MCF 10A (cell line): ENCODE results near the gene INS. TPM values are rescaled to one million over a fixed set of nuclear protein-coding genes. Genes with fewer than 3 reads are reported as not detected.

Experiments
- BruUV-seq: library from RNA; stranded (reverse); fragments of 400-500 nt; replicated peaks from 2 replicates; lab custom pipeline; 2021; lab: Mats Ljungman, UMichigan
- CTCF ChIA-PET: fragments of 300-600 bp; sonication (Branson Sonifier 250); formaldehyde crosslinking; extraction: SDS; loops from one replicate; lab custom pipeline; 2021; ENCODE audit warnings: antibody characterized with exemption, inconsistent platforms; lab: Yijun Ruan, JAX
- POLR2A ChIA-PET: fragments of 300-600, 350-650 bp; sonication (Branson Sonifier 250); formaldehyde crosslinking; extraction: SDS; loops from one replicate; lab custom pipeline; 2020; ENCODE audit warnings: antibody characterized with exemption, inconsistent platforms; lab: Yijun Ruan, JAX
- DNase-seq: peaks from one replicate; pipeline ENCODE4 v3.0.0-alpha.2; 2018; ENCODE audit not compliant: unreplicated experiment
- H3K27ac Mint-ChIP-seq: one replicate; pipeline ENCODE4 v1.8.0; 2022; ENCODE audit warnings: mild to moderate bottlenecking, low read depth, mixed read lengths; ENCODE audit not compliant: unreplicated experiment
- H3K27me3 Mint-ChIP-seq: one replicate; pipeline ENCODE4 v1.8.0; 2022; ENCODE audit warnings: mixed read lengths; ENCODE audit not compliant: insufficient read depth, unreplicated experiment
- H3K36me3 Mint-ChIP-seq: one replicate; pipeline ENCODE4 v1.8.0; 2022; ENCODE audit warnings: mild to moderate bottlenecking, moderate library complexity, mixed read lengths; ENCODE audit not compliant: insufficient read depth, unreplicated experiment
- H3K4me1 Mint-ChIP-seq: one replicate; pipeline ENCODE4 v1.8.0; 2022; ENCODE audit warnings: mixed read lengths; ENCODE audit not compliant: insufficient read depth, unreplicated experiment
- H3K4me3 Mint-ChIP-seq: one replicate; pipeline ENCODE4 v1.8.0; 2022; ENCODE audit warnings: mild to moderate bottlenecking, moderate library complexity, mixed read lengths; ENCODE audit not compliant: unreplicated experiment
- H3K9me3 Mint-ChIP-seq: one replicate; pipeline ENCODE4 v1.8.0; 2022; ENCODE audit warnings: mixed read lengths; ENCODE audit not compliant: unreplicated experiment
- intact Hi-C: fragments of 100-400 bp; cut with micrococcal nuclease; formaldehyde crosslinking; loops from 2 replicates; pipeline ENCODE4 v1.14.1; 2022
- total RNA-seq: library from RNA; stranded (reverse); gene quantifications from 2 replicates; pipeline ENCODE4 v1.2.3, GENCODE V29; 2022
- TF ChIP-seq, protein P1 (sequence below): fragments of 200-600 bp; IDR thresholded peaks from one replicate; pipeline ENCODE4 v1.8.0; 2022; ENCODE audit warnings: antibody characterized with exemption, mild to moderate bottlenecking; ENCODE audit not compliant: unreplicated experiment

INS gene
- total RNA-seq, 1 experiment from 2014 or later, result not detected

DNA sequence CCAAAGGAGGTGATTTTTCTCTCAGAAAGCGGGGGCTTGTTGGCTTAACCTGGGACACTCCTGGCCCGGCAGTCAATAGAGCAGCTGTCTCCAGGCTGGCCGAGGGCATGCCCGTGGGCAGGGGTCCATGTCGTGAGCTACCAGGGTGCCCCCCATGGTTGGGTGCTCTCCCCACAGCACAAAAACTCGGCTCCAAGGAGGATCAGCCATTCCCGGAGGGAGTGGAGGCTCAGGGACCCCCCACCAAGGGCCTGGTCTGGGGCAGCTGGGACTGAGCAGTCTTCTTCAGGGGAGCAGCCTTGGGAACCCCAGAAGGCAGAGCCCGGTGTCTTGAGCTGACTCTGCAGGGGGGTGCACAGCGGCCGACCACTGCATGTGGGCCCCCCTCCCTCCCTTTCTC lies 31.4 kb upstream of the INS start:
- no peaks in the 10 kb centered on the region for H3K36me3 Mint-ChIP-seq
- CTCF ChIA-PET, result interaction anchor here (0.5 to 4.4 kb wide), 11 partner anchors 19 to 330 kb away, joined by 3 to 34 read pairs (median 4); no protein-coding TSS in a partner anchor
- BruUV-seq, result no TSS peak
- POLR2A ChIA-PET, result no interaction called here
- no peak overlapping the region for H3K27ac Mint-ChIP-seq
- peaks cover 19% of the 10 kb centered on the region for H3K27me3 Mint-ChIP-seq
- H3K4me1 Mint-ChIP-seq, result peaks cover 24% of the 10 kb centered on the region
- no peak overlapping the region for H3K4me3 Mint-ChIP-seq
- no peaks in the 10 kb centered on the region for H3K9me3 Mint-ChIP-seq
- intact Hi-C loops, result no loop called here
- TF ChIP-seq, protein P1, sequence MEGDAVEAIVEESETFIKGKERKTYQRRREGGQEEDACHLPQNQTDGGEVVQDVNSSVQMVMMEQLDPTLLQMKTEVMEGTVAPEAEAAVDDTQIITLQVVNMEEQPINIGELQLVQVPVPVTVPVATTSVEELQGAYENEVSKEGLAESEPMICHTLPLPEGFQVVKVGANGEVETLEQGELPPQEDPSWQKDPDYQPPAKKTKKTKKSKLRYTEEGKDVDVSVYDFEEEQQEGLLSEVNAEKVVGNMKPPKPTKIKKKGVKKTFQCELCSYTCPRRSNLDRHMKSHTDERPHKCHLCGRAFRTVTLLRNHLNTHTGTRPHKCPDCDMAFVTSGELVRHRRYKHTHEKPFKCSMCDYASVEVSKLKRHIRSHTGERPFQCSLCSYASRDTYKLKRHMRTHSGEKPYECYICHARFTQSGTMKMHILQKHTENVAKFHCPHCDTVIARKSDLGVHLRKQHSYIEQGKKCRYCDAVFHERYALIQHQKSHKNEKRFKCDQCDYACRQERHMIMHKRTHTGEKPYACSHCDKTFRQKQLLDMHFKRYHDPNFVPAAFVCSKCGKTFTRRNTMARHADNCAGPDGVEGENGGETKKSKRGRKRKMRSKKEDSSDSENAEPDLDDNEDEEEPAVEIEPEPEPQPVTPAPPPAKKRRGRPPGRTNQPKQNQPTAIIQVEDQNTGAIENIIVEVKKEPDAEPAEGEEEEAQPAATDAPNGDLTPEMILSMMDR, result no peak
- no peak for DNase-seq

DNA sequence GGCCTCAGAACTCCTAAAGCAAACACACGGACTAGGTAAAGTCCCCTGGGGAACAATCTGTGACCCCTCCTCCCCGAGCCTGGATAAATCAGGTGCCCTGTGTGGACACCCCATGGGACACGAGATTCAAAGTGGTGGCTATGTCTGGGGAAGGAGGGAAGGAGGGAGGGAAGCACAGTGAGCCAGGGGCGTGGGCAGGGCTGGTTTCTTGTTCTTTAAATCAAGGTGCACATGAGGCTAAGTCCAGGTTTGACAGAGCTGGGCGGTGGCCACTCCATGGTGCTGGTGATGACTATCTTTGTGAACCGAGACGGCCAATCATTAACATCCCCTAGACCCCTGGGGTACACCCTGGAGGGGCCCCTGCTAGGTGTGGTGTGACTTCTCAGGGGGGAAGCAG lies 30.9 kb upstream of the INS start:
- CTCF ChIA-PET, result interaction anchor here (0.5 to 4.4 kb wide), 7 partner anchors 27 to 329 kb away, joined by 3 to 34 read pairs (median 4); no protein-coding TSS in a partner anchor
- intact Hi-C loops, result no loop called here
- Mint-ChIP-seq H3K36me3 (no peaks in the 10 kb centered on the region), H3K27ac (no peak overlapping the region), H3K27me3 (peaks cover 13% of the 10 kb centered on the region), H3K4me1 (peaks cover 20% of the 10 kb centered on the region), H3K9me3 (no peaks in the 10 kb centered on the region), H3K4me3 (no peak overlapping the region)
- TF ChIP-seq, protein P1, result no peak
- DNase-seq, result no peak
- POLR2A ChIA-PET, result no interaction called here
- BruUV-seq, result no TSS peak

DNA sequence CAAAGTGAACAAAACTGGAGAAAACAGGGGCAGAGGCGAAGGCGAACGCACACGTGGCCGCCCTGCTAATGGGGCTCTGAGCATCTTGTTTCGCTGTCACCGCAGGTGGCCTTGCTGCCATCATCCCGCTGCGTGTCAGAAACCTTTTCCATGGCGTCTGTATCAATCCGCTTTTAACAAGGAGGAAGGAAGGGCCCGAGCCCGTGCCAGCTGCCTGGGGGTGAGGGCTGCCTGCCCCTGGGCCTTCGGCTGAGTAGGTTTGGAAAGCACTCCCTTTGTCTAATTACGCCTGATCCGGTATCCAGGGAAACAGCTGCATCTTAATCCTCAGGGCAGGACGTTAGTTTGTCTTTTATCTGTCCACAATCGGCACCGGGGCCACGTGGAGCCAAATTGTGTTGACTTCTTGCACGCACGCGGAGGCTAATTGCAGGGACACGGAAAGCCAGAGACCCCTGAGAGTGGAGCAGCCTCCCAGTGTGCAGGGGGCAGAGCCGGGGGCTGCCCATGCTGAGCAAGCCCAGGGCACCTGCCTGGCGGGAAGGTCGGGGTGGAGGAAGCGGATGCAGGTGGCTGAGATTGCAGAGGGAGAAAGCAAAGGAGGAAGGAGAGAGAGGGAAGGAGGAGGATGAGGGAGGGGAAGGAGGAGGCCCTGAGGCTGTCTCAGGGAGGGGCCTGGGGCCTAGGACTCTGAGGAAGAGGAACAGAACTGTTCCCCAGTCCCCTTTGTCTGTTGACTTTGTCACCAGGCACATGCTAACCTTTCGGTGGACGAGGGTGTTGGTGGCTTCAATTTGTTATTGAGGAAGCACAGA lies 29.9 kb upstream of the INS start:
- TF ChIP-seq, protein P1, result no peak
- ChIA-PET POLR2A (no interaction called here), CTCF (no interaction called here)
- intact Hi-C loops, result no loop called here
- Mint-ChIP-seq H3K4me1 (peaks cover 25% of the 10 kb centered on the region), H3K36me3 (no peaks in the 10 kb centered on the region), H3K27ac (no peak overlapping the region), H3K9me3 (no peaks in the 10 kb centered on the region), H3K4me3 (no peak overlapping the region), H3K27me3 (peaks cover 3% of the 10 kb centered on the region)
- no TSS peak for BruUV-seq
- no peak for DNase-seq

DNA sequence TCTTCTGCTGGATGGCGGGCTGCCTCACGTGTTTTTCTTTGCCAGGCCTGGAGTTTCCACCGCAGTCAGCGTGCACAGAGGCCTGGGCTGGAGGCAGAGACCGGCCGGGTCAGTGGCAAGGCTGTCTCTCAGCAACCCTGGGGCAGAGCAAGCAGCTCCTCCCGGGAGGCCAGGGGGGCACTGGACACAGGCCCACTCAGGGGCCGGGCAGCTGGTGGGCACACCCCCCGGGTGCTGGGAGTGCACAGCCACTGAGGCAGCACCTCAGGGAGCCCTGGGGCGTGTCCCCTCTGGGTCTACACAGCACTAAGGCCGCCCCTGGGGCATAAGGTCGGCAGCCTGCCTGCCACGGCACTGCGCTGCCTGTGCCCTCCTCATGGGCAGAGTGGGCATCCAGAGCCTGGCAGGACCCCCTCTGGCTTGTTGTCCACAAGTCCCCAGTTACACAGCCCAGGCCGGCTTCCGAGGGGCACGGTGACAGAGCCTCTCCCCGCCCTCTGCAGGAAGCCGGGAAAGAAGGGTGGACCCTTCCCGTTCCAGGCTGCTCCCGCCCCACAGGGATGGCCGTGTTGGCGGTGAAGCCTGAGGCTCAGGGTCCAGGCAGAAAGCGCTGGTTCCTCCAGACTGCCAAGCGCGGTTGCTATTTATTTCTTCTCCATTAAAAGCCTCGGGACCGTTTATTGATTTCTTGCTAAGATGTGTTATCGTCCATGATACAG lies 29.1 kb upstream of the INS start:
- Mint-ChIP-seq H3K9me3 (no peaks in the 10 kb centered on the region), H3K27ac (no peak overlapping the region), H3K27me3 (no peaks in the 10 kb centered on the region), H3K36me3 (no peaks in the 10 kb centered on the region), H3K4me1 (peaks cover 33% of the 10 kb centered on the region), H3K4me3 (no peak overlapping the region)
- intact Hi-C loops, result no loop called here
- TF ChIP-seq, protein P1, result no peak
- ChIA-PET CTCF (interaction anchor here (0.7 kb wide), 1 partner anchor 69 kb away, joined by 3 read pairs; no protein-coding TSS in a partner anchor), POLR2A (no interaction called here)
- no TSS peak for BruUV-seq
- DNase-seq, result no peak
